ACHN (cell line): ENCODE measurements around the gene GRHPR.

Experiments used
- DNase-seq: peaks from one replicate; pipeline ENCODE4 v3.0.0-alpha.2; 2015
- in situ Hi-C: cut with HindIII; loops from 2 replicates; pipeline ENCODE4 v1.10.0; 2017; ENCODE audit warnings: low sequenced_read_pairs, low pct_ligation_motif_present, low pct_unique_long_range_greater_than_20kb

GRHPR gene

GRCh38 chr9:37438359-37438758 lies 15.9 kb downstream of the GRHPR start:
- in situ Hi-C loops: no loop called here
- DNase-seq: no peak

DNA sequence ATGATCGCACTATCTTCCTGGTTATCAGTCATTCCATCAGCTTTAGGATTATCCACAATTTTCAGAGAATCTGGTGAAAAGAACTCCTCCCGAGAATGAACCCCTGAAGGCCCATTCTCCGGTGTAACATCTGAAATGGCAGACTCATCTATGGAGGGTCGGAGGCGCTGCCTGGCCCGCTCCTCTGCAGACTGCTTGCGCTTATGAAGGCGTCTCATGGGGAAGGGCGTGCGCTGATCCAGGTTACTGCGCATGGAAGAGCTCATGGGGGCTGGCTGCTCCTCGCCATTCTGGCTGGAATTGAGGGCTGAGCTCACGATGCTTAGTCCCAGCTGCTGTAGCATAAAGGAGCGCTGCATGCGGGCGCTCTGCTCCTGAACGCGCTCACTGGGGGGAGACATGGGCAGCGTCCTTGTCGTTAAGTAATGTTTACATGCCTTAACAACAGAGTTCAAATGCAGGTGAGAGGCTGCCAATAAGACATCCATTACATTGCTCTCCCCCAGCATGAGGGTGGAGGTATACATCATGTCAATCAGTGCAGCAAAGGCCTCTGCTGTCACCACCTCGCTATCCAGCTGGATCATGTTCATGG lies 19.4 kb downstream of the GRHPR start:
- in situ Hi-C loops: no loop called here
- no peak for DNase-seq

GRCh38 chr9:37442556-37442955 lies 20.1 kb downstream of the GRHPR start:
- in situ Hi-C loops: no loop called here
- DNase-seq: no peak

- no peak for DNase-seq
- in situ Hi-C loops: no loop called here
These were observed 21.1 kb downstream of the GRHPR start for GRCh38 chr9:37443566-37443965.

DNA sequence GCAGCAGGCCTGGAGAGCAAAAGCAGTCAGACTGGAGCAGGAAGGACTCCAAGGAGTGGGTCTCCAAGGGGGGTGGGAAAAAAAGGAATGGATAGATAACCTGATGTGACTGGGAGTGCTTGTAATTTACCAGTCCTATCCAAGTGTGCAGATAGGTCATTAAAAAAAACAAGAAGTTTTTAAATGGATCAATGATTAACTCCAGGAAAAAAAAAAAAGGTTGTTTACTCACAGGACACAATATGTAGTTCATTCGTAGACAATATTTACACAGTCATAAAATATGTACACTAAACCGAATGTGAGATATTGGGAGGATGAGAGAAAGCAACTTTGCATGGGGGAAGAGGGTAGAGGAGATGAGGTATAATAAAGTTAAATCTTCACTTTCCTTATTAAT lies 22.4 kb downstream of the GRHPR start:
- in situ Hi-C loops: no loop called here
- DNase-seq: no peak

DNA sequence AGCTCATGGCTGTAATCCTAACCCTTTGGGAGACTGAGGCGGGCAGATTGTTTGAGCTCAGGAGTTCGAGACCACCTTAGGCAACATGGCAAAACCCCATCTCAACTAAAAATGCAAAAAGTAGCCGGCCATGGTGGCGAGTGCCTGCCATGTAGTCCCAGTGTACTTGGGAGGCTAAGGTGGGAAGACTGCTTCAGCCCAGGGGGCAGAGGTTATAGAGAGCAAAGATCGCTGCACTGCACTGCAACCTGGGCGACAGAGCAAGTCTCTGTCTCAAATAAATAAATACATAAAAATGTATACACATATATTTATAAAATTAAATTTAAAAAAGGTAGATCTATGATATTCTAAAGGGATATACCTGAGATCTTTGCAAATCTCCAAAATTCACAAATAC lies 23.3 kb downstream of the GRHPR start:
- in situ Hi-C loops: no loop called here
- no peak for DNase-seq

GRCh38 chr9:37446401-37446800 lies 23.9 kb downstream of the GRHPR start:
- DNase-seq: no peak
- in situ Hi-C loops: no loop called here

DNA sequence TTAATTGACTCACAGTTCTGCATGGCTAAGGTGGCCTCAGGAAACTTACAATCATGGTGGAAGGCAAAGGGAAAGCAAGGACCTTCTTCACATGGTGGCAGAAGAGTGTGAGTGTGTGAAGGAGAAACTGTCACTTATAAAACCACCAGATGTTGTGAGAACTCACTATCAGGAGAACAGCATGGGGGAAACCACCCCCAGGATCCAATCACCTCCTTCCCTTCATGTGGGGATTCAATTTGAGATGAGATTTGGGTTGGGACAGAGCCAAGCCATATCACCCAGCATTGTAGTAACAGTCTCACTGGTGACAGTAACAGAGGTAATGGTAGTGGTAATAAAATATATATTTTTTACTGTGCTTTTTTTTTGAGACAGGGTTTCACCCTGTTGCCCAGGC lies 24.6 kb downstream of the GRHPR start:
- no peak for DNase-seq
- in situ Hi-C loops: no loop called here

- in situ Hi-C loops: no loop called here
- DNase-seq: no peak
These were observed 27.6 kb downstream of the GRHPR start for GRCh38 chr9:37449862-37450632.

DNA sequence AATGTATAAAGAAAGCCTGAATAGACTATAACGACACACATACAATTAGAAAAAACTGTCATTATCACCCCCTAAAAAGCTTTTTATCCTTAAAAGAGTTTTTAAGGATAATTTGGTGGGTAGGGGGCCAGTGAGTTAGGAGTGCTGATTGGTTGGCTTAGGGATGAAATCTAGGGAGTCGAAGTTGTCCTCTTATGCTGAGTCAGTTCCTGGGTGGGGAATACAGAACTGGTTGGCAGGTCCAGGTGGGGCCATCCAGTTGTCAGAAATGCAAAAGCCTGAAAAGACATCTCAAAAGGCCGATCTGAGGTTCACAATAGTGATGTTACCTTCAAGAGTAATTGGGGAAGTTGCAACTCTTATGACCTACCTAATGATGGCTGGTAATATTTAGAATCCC lies 29.1 kb downstream of the GRHPR start:
- in situ Hi-C loops: no loop called here
- no peak for DNase-seq

- DNase-seq: no peak
- in situ Hi-C loops: no loop called here
These were observed 30.1 kb downstream of the GRHPR start for GRCh38 chr9:37452611-37453010.

DNA sequence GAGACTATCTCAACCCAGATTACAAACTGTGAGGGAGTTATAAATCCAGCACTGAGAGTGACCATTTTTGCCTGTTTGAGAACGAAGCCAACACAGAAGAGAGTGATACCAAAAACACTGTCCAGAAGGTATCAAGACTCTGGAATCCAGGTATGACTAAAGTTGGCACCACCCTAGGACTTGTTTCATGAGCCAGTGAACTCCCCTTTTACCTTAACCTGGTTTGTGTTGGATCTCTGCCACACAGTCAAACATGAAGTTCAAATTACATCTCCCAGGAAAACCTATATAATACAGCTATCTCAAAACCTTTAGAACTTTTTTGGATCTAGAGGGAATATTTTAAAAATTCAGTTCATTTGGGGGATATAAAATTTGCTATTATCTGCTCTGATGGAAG lies 31.3 kb downstream of the GRHPR start:
- no peak for DNase-seq
- in situ Hi-C loops: no loop called here

- in situ Hi-C loops: no loop called here
- DNase-seq: no peak
These were observed 31.7 kb downstream of the GRHPR start for GRCh38 chr9:37454238-37454637.

DNA sequence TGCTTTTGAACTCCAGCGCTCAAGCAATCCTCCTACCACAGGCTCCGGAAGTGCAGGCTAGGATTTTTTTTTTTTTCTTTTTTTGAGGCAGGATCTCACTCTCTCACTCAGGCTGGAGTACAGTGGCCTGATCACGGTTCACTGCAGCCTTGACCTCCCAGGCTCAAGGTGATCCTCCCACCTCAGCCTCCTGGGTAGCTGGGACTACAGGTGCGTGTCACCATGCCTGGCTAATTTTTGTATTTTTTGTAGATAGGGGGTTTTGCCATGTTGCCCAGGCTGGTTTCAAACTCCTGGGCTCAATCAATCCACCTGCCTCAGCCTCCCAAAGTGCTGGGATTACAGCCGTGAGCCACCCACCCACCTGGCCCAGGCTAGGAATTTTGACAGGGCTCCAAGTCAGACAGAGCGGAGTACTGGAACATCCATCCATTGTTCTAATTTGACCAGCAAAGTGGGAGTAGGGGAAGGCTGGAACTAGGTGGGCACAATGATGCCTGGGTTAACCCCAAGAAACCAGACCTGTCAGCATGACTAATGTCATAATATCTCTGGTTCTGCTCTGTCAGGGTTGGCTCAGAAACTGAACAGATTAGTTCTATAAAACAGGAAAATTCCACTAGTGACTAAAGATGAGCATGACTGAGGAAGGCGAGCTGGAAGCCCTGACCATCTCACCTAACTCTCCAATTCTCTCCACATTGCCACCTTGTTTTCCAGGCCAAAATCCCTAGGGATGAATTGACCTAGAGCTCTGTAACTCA lies 33.6 kb downstream of the GRHPR start:
- no peak for DNase-seq
- in situ Hi-C loops: no loop called here

- DNase-seq: no peak
- in situ Hi-C loops: no loop called here
These were observed 34.3 kb downstream of the GRHPR start for GRCh38 chr9:37456817-37457216.

GRCh38 chr9:37464006-37464405 lies 41.5 kb downstream of the GRHPR start:
- in situ Hi-C loops: no loop called here
- DNase-seq: no peak

DNA sequence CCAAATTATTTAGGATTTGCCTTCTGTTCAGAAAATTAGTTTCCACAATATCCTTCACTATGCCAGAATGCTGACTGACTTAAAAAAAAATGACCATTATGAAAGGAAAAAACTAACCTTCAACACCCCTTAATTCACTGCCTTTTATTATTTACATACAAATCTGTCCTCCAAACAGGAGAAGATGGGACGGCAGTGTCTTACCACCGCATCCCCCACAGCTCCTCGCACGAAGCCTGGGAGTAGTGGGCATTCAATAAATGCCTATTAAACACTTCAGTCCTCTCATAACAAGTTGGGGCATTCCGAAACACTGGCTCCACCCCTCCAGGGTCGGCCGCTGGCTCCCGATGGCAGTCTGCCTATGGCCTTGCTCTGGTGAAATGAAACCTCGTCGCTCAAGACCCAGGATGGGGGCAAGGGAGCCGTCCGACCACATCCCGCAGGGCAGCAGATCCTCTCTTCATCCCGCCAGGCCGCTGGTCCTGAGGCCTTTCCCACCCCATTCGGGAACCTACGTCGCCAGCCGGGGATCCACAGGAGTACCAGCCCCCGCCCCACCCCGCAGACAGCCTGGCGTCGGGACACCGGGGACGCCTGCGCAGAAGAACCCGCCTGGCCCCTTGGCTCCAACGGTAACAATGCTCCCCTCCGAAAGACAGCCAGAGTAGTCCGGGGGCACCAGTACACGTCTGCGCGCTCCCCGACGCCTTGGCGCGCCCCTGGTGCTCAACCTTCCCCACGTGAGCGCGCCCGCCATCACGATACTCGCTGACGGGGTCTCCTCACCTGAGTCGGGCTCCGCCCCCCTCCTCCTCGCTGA lies 42.1 kb downstream of the GRHPR start:
- peak; percentile 76 for DNase-seq
- in situ Hi-C loops: no loop called here

GRCh38 chr9:37465249-37466036 lies 42.9 kb downstream of the GRHPR start, which contains the start of gene ZBTB5:
TSS of gene ZBTB5 (minus strand) at chr9:37465450. CDS start at chr9:37442551, 22,899 bp downstream.
- DNase-seq: peak; percentile 98
- in situ Hi-C loops: no loop called here
